NT2/D1 (cell line): ENCODE measurements around the gene LSMEM2.

ENCODE experiments used
- YY1 ChIP-seq: IDR thresholded peaks from 2 replicates; pipeline ENCODE4 v1.6.1; 2011; ENCODE audit not compliant: insufficient read length, insufficient read depth
- ZNF274 ChIP-seq: IDR thresholded peaks from 2 replicates; pipeline ENCODE4 v1.6.1; 2011; ENCODE audit warnings: mild to moderate bottlenecking, low read depth, low read length

GRCh38 chr3:50303013-50303815 lies 24.3 kb downstream of the LSMEM2 start, which contains the start of gene HYAL1:
- TF ChIP-seq ZNF274 (no peak), YY1 (no peak)
